ENCODE data around the gene SUPV3L1. TPM values are rescaled to one million over a fixed set of nuclear protein-coding genes. Genes with fewer than 3 reads are reported as not detected.

SUPV3L1 gene
- total RNA-seq, 4 donors from 2014 or later: 23.4 to 53.7 (median 34.9) TPM

DNA sequence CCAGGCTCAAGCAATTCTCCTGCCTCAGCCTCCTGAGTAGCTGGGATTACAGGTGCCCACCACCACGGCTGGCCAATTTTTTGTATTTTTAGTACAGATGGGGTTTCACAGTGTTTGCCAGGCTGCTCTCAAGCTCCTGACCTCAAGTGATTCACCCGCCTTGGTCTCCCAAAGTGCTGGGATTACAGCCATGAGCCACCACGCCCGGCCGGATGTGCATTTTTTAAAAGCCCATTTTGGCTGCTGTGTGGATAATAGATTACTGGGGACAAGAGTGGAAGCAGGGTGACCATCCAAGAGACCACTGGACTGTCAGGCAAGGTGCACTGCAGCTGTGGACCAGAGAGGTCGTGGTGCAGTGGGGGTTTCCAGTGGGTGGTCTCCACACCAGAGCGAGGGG, 61.5 kb downstream of the SUPV3L1 start:
- Histone ChIP-seq H3K27me3 (no peaks in the 10 kb centered on the region), H3K9me3 (no peaks in the 10 kb centered on the region), H3K27ac (peak overlapping the region in 2 of 4 donors; percentile 78 to 81), H3K4me1 (peaks cover 0 to 30% (median 14%) of the 10 kb centered on the region in 4 donors), H3K36me3 (no peaks in the 10 kb centered on the region), H3K4me3 (no peak overlapping the region)
- peak in 1 of 2 donors; percentile 15 for DNase-seq (ENCODE audit: low spot score in 2 of 2)
- 67 to 73% methylated on average over 7 of the region's 7 CpGs for WGBS, 2 donors
- TF ChIP-seq, protein P1, sequence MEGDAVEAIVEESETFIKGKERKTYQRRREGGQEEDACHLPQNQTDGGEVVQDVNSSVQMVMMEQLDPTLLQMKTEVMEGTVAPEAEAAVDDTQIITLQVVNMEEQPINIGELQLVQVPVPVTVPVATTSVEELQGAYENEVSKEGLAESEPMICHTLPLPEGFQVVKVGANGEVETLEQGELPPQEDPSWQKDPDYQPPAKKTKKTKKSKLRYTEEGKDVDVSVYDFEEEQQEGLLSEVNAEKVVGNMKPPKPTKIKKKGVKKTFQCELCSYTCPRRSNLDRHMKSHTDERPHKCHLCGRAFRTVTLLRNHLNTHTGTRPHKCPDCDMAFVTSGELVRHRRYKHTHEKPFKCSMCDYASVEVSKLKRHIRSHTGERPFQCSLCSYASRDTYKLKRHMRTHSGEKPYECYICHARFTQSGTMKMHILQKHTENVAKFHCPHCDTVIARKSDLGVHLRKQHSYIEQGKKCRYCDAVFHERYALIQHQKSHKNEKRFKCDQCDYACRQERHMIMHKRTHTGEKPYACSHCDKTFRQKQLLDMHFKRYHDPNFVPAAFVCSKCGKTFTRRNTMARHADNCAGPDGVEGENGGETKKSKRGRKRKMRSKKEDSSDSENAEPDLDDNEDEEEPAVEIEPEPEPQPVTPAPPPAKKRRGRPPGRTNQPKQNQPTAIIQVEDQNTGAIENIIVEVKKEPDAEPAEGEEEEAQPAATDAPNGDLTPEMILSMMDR (IDR thresholded peaks at IDR 0.05): no peak
- TF ChIP-seq EP300 (IDR thresholded peaks at IDR 0.05) (no peak), POLR2A (IDR thresholded peaks at IDR 0.05) (no peak)

DNA sequence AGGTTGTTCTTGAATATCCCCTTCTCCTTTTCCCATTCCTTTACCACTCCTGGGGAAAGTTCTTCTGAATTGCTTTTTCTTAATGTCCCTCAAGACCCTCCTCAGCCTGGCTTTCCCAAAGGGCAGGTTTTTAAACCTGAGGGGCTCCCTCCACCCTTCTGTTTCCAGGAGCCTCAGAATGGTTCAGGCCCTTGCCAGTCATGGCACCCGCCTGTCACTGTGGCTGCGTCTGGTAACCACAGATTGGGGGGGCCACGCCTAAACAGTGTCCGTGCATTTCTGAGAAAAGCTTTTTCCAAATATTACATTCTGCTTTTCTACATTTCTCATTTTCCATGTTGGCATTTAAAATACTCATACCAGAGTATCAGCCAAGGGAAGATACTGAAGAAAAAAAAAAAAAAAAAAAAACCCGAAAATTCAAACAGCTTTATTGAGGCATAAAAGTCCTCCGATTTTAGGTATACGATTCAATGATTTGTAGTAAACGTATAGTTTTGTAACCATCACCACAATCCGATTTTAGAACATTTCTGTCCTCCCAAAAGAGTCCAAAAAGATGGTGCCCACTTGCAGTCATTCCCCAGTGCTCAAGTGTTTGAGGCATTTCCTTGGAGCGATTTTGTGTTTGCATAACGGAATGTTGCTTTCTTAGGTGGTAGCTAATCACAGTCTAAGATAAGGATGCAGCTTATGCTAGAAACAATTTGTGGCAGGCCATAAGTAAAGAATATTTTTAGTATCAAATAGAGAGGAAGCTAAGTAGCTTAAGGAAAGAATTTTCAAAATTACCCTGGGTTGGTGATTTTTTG, 62.2 kb downstream of the SUPV3L1 start:
- TF ChIP-seq, protein P1 (IDR thresholded peaks at IDR 0.05): no peak
- TF ChIP-seq EP300 (IDR thresholded peaks at IDR 0.05) (no peak), POLR2A (IDR thresholded peaks at IDR 0.05) (no peak)
- Histone ChIP-seq H3K27me3 (no peaks in the 10 kb centered on the region), H3K4me1 (peaks cover 0 to 30% (median 14%) of the 10 kb centered on the region in 4 donors), H3K36me3 (no peaks in the 10 kb centered on the region), H3K9me3 (no peaks in the 10 kb centered on the region), H3K27ac (peak overlapping the region in 3 of 4 donors; percentile 36 to 81 (median 78)), H3K4me3 (peak overlapping the region in 2 of 4 donors; percentile 2 to 35)
- WGBS, 2 donors: 76 to 77% methylated on average over 11 of the region's 11 CpGs
- DNase-seq (ENCODE audit: low spot score in 2 of 2): no peak

DNA sequence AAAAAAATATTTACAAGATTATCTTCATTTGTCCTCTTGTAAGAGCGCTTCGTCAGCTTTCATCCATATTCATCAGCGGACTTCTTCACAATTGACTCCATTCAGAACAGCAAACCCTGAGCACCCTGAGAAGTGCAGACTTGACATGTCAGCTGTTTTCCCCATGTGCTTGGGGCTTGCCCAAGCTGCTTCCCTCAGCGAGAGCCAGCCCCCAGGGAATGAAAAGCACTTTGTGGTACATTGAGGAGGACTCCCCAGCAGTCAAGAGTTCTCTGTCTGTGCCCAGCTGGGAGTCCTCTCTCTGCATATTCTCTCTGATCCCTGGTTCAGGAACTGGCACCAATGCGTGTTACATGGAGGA, 62.8 kb downstream of the SUPV3L1 start:
- Histone ChIP-seq H3K36me3 (no peaks in the 10 kb centered on the region), H3K27ac (peak overlapping the region in 3 of 4 donors; percentile 36 to 91 (median 78)), H3K9me3 (no peaks in the 10 kb centered on the region), H3K27me3 (no peaks in the 10 kb centered on the region), H3K4me3 (peak overlapping the region in 3 of 4 donors; percentile 2 to 35 (median 30)), H3K4me1 (peaks cover 0 to 30% (median 13%) of the 10 kb centered on the region in 4 donors)
- TF ChIP-seq EP300 (IDR thresholded peaks at IDR 0.05) (peak in 1 of 2 donors; percentile 57), POLR2A (IDR thresholded peaks at IDR 0.05) (peak in 1 of 2 donors; percentile 42)
- TF ChIP-seq, protein P1 (IDR thresholded peaks at IDR 0.05): no peak
- WGBS, 2 donors: 43 to 47% methylated on average over 5 of the region's 5 CpGs
- no peak for DNase-seq (ENCODE audit: low spot score in 2 of 2)

DNA sequence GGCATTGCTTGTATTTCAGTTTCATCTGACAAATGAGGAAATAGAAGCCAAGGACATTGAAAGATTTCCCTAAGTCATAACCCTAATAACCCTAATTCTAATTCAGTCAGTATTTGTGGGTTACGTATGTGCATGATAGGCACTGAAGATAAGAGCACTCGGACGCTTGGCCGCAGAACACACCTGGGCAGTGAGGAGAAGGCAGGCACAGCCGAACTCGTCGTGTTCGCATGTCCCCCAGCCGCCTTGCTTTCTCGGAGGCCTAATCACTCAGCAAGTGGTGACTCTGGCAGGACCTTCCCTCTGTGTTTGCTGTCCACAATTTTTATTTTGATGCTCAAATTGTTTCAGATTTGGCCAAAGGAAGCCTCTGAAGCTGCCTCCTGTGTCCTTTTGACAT, 63.8 kb downstream of the SUPV3L1 start:
- TF ChIP-seq EP300 (IDR thresholded peaks at IDR 0.05) (no peak), POLR2A (IDR thresholded peaks at IDR 0.05) (no peak)
- TF ChIP-seq, protein P1 (IDR thresholded peaks at IDR 0.05): no peak
- H3K27me3 ChIP-seq: no peaks in the 10 kb centered on the region
- no peaks in the 10 kb centered on the region for H3K36me3 ChIP-seq
- DNase-seq (ENCODE audit: low spot score in 2 of 2): no peak
- no peak overlapping the region for H3K4me3 ChIP-seq
- peaks cover 0 to 27% (median 12%) of the 10 kb centered on the region in 4 donors for H3K4me1 ChIP-seq
- H3K27ac ChIP-seq: peak overlapping the region in 1 of 4 donors; percentile 91
- H3K9me3 ChIP-seq: no peaks in the 10 kb centered on the region
- 91 to 94% methylated on average over 10 of the region's 10 CpGs for WGBS, 2 donors

DNA sequence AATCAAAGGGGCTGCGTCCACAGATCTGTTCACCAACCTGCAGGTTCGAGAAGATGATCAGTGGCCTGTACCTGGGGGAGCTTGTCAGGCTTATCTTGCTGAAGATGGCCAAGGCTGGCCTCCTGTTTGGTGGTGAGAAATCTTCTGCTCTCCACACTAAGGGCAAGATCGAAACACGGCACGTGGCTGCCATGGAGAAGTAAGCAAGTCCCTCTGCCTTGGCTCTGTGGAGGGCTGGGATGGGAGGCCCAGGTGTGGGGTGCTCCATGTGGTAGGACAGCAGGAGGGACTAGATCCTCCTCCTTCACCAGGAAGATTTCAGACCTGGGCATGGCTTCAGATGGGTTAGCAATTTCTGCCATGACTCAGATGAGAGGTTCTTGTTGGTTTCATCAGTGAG, 66.0 kb downstream of the SUPV3L1 start:
- Histone ChIP-seq H3K36me3 (peaks cover 0 to 10% (median 0%) of the 10 kb centered on the region in 3 donors), H3K27me3 (no peaks in the 10 kb centered on the region), H3K4me1 (peaks cover 0 to 11% (median 5%) of the 10 kb centered on the region in 4 donors), H3K27ac (no peak overlapping the region), H3K4me3 (no peak overlapping the region), H3K9me3 (no peaks in the 10 kb centered on the region)
- 85 to 88% methylated on average over 5 of the region's 5 CpGs for WGBS, 2 donors
- TF ChIP-seq EP300 (IDR thresholded peaks at IDR 0.05) (no peak), POLR2A (IDR thresholded peaks at IDR 0.05) (no peak)
- TF ChIP-seq, protein P1 (IDR thresholded peaks at IDR 0.05): no peak
- no peak for DNase-seq (ENCODE audit: low spot score in 2 of 2)

Measured in tibial nerve (tissue), 4 donors.